ENCODE data around the gene ISY1.
"Not testable (repeated sequence)": the region's sequence is repeated elsewhere in the genome, so short reads cannot be mapped to it uniquely, and the experiment has no call there.

ISY1 gene

DNA sequence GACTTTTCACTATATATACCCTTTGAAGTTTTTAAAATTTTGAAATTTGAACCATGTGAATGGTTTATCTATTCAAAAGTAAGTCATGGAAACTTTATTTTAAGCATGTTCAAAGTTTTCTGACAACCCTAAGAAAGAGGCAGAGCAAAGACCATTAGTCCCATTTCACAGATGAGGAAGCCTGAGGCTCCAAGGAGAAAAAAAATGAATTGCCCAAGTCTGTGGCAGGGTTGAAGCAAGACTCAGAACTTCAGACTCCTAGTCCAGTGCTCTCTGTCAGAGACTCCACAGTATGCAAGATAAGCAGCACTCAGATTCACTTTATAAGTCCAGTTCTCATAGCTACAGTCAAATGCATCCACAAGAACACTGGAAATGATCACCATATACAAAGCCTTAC lies 43.7 kb downstream of the ISY1 start:
- Histone ChIP-seq H3K27ac (ENCODE audit: low read length) (no peak overlapping the region), H3K4me3 (ENCODE audit: low read depth in 1 of 2, low read length in 2 of 2) (no peak overlapping the region), H3K27me3 (ENCODE audit: low read depth, low read length) (no peaks in the 10 kb centered on the region), H3K9me3 (ENCODE audit: control insufficient read depth in 1 of 2, low read length in 2 of 2) (no peaks in the 10 kb centered on the region), H3K4me1 (ENCODE audit: control insufficient read depth in 1 of 2, insufficient read depth in 2 of 2, low read length in 2 of 2) (peaks cover 20% of the 10 kb centered on the region in 2 donors), H3K36me3 (ENCODE audit: control insufficient read depth in 1 of 2, insufficient read depth in 2 of 2, low read length in 2 of 2) (peaks cover 0 to 8% of the 10 kb centered on the region in 2 donors)

DNA sequence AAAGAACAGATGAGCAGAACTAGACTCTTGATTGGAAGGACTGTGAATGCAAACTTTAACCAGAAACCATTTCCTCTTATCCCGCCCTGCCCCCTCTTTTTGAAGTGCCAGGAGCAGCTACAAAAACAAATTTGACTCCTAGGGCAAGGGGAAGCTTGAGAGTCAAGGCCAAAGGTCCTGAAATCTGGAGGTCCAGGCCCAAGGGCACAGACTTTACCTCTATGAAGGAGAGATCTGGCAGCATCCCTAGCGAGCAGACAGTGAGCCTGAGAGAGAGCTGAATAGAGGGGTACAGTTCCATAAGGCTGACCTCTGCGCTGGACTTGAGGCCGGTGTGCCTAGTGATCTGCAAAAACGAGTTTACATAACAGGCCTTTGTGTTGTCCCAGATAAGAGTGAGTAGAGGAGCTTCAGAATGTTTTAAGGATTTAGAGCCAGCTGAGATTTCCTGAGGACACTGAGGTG lies 44.3 kb downstream of the ISY1 start:
- Histone ChIP-seq H3K27me3 (ENCODE audit: low read depth, low read length) (no peaks in the 10 kb centered on the region), H3K4me1 (ENCODE audit: control insufficient read depth in 1 of 2, insufficient read depth in 2 of 2, low read length in 2 of 2) (peaks cover 20% of the 10 kb centered on the region in 2 donors), H3K27ac (ENCODE audit: low read length) (no peak overlapping the region), H3K36me3 (ENCODE audit: control insufficient read depth in 1 of 2, insufficient read depth in 2 of 2, low read length in 2 of 2) (peaks cover 0 to 8% of the 10 kb centered on the region in 2 donors), H3K9me3 (ENCODE audit: control insufficient read depth in 1 of 2, low read length in 2 of 2) (no peaks in the 10 kb centered on the region), H3K4me3 (ENCODE audit: low read depth in 1 of 2, low read length in 2 of 2) (no peak overlapping the region)

DNA sequence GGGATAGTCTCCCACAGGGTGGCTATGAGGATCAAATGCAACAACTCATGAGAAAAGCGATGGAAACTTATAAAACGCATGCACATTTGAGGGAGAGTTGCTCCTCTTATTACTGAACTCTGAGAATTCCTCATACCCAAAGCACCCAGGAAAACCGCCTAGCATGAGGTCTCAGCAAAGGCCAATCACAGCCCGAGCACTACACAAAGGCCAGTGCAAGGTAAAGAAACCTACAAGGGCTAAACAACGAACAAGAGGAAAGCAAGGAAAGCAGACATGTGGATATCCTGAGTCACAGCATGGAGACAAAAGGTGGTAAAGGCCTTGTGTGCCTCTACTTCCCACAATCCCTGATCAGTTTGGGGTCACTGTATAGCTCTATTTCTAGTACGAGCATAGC lies 46.4 kb downstream of the ISY1 start:
- Histone ChIP-seq H3K27me3 (ENCODE audit: low read depth, low read length) (no peaks in the 10 kb centered on the region), H3K36me3 (ENCODE audit: control insufficient read depth in 1 of 2, insufficient read depth in 2 of 2, low read length in 2 of 2) (peaks cover 0 to 8% of the 10 kb centered on the region in 2 donors), H3K27ac (ENCODE audit: low read length) (no peak overlapping the region), H3K4me1 (ENCODE audit: control insufficient read depth in 1 of 2, insufficient read depth in 2 of 2, low read length in 2 of 2) (peaks cover 11 to 13% of the 10 kb centered on the region in 2 donors), H3K4me3 (ENCODE audit: low read depth in 1 of 2, low read length in 2 of 2) (no peak overlapping the region), H3K9me3 (ENCODE audit: control insufficient read depth in 1 of 2, low read length in 2 of 2) (no peaks in the 10 kb centered on the region)

DNA sequence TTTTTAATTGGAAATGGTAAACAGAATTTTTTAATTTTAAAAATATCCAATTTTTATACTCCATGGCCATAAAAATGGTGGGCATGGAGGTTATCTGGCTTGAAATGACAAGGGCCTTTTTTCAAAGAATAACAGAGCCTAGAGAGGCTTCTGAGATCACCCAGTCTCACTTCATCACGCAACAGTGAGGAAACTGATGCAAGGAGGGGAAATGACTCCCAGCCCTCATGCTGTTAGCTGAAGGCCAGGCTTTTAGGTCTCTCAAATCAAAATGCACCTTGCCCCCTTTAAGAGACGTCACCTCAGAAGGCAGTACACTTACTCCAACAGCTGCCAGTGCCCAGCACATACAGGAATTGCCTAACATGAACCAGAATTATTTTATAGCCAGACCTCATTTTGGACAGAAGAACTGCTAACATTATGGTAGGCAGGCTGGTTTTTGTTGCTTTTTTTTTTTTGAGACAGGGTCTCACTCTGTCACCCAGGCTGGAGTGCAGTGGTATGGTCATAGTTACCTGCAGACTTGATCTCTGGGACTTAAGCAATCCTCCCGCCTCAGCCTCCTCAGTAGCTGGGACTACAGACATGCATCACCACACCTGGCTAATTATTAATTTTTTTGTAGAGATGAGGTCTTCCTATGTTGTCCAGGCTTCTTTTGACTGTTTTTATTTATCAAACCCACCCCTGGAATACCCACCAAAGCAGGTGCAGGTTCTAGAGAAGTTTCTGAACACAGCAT lies 48.4 kb downstream of the ISY1 start:
- H3K9me3 ChIP-seq (ENCODE audit: control insufficient read depth in 1 of 2, low read length in 2 of 2), result no peaks in the 10 kb centered on the region
- H3K36me3 ChIP-seq (ENCODE audit: control insufficient read depth in 1 of 2, insufficient read depth in 2 of 2, low read length in 2 of 2), result peaks cover 3 to 8% of the 10 kb centered on the region in 2 donors
- peaks cover 6 to 9% of the 10 kb centered on the region in 2 donors for H3K4me1 ChIP-seq (ENCODE audit: control insufficient read depth in 1 of 2, insufficient read depth in 2 of 2, low read length in 2 of 2)
- H3K27ac ChIP-seq (ENCODE audit: low read length), result no peak overlapping the region
- no peaks in the 10 kb centered on the region for H3K27me3 ChIP-seq (ENCODE audit: low read depth, low read length)
- no peak overlapping the region for H3K4me3 ChIP-seq (ENCODE audit: low read depth in 1 of 2, low read length in 2 of 2)

DNA sequence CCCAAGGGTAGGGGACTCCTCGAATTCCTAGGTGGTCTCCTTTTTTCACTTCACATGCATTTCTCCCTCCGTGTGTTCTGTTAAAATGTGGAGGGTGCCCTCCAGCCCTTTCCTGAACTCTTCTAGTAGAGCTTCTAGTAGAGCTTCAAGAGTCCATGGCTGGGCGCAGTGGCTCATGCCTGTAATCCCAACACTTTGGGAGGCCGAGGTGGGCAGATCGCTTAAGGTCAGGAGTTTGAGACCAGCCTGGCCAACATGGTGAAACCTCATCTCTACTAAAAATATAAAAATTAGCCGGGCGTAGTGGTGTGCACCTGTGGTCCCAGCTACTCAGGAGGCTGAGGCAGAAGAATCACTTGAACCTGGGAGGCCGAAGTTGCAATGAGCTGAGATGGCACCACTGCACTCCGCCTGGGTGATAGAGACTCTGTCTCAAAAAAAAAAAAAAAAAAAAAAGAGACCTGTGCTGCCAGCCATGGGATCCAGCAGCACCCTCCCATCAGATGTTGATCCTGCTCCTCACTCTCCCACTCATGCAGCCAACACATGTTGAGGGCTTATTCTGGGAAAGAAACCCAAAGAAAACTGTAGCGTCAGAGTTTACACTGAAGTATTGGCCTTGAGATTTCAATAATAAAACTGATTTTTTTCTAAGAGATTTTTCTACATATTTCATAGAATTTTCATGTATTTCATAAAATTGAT lies 49.6 kb downstream of the ISY1 start:
- H3K27ac ChIP-seq (ENCODE audit: low read length); H3K27me3 ChIP-seq (ENCODE audit: low read depth, low read length); H3K4me1 ChIP-seq (ENCODE audit: control insufficient read depth in 1 of 2, insufficient read depth in 2 of 2, low read length in 2 of 2); H3K9me3 ChIP-seq (ENCODE audit: control insufficient read depth in 1 of 2, low read length in 2 of 2); H3K4me3 ChIP-seq (ENCODE audit: low read depth in 1 of 2, low read length in 2 of 2): not testable (repeated sequence)
- peaks cover 10 to 13% of the 10 kb centered on the region in 2 donors for H3K36me3 ChIP-seq (ENCODE audit: control insufficient read depth in 1 of 2, insufficient read depth in 2 of 2, low read length in 2 of 2)

DNA sequence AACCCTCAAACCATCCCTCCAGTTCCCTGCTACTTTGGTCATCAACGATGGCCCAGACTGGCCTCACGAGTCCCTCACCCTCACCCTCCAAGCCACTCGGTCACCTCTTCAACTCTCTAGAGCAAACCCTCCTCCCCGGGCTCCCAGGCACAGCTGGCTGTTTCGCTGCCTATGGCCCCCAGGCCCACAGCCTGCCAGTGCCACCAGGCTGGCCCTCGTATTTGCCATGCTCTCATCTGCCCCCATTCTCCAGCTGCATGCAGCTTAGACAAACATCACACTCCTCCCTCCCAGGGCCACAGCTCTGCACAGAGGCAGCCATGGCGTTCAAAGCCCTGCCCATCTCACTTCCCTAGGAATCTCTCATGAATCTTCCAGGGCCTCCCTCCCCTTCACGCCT lies 53.1 kb downstream of the ISY1 start:
- H3K4me3 ChIP-seq (ENCODE audit: low read depth in 1 of 2, low read length in 2 of 2), result no peak overlapping the region
- no peaks in the 10 kb centered on the region for H3K27me3 ChIP-seq (ENCODE audit: low read depth, low read length)
- no peaks in the 10 kb centered on the region for H3K9me3 ChIP-seq (ENCODE audit: control insufficient read depth in 1 of 2, low read length in 2 of 2)
- no peak overlapping the region for H3K27ac ChIP-seq (ENCODE audit: low read length)
- H3K4me1 ChIP-seq (ENCODE audit: control insufficient read depth in 1 of 2, insufficient read depth in 2 of 2, low read length in 2 of 2), result no peaks in the 10 kb centered on the region
- H3K36me3 ChIP-seq (ENCODE audit: control insufficient read depth in 1 of 2, insufficient read depth in 2 of 2, low read length in 2 of 2), result peaks cover 5 to 10% of the 10 kb centered on the region in 2 donors

DNA sequence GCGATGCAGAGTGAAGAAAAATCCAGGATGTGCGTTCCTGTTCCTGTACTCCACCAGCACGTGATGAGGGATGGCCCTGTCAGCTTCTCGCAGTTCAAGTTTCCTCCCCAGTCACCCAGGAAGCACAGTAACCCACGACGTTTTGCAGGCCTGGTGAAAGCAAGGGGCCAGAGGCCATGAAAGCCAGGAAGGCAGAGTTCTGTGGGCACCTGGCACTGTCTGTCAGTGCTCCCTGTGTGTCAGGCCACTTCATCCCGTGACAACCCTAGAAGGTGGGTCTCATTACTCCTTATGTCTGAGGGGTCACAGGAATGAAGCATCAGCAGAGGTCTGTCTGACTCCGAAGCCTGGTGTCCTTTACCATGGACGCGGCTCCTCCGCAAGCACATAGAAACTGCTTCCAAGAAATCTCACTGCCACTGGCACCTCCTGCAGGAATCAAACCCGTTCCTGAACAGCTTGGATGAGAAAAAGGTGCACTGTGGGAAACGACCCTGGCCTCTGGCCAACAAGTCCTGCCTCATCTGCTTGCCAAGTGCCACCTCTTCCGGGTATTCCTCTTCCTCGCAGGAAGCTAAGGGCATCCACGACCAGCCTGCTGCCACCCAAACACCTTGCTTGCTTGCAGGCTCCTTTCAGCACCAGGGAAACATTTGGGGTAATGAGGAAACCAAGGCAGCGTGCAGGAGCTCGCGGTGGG lies 53.8 kb downstream of the ISY1 start:
- no peak overlapping the region for H3K4me3 ChIP-seq (ENCODE audit: low read depth in 1 of 2, low read length in 2 of 2)
- no peaks in the 10 kb centered on the region for H3K4me1 ChIP-seq (ENCODE audit: control insufficient read depth in 1 of 2, insufficient read depth in 2 of 2, low read length in 2 of 2)
- no peaks in the 10 kb centered on the region for H3K27me3 ChIP-seq (ENCODE audit: low read depth, low read length)
- no peak overlapping the region for H3K27ac ChIP-seq (ENCODE audit: low read length)
- peaks cover 5 to 10% of the 10 kb centered on the region in 2 donors for H3K36me3 ChIP-seq (ENCODE audit: control insufficient read depth in 1 of 2, insufficient read depth in 2 of 2, low read length in 2 of 2)
- no peaks in the 10 kb centered on the region for H3K9me3 ChIP-seq (ENCODE audit: control insufficient read depth in 1 of 2, low read length in 2 of 2)

DNA sequence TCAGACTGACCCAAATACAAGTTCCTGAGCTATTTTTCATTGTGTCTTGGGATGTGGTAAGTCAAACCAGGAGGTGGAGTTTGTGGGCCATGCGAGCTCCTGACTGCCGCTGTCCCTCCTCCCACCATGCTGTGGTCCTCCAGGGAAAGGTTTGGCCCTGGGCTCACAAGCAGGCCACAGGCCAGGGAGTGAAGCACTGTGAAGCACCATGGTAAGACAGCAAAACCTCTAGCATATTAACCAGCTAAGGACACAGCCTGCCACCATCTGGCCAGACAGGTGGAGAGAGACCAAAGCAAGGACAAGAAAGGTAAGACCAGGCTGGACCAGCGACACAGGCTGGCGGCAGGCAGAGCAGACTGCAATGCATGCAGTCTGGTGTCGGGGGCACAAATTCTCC lies 54.5 kb downstream of the ISY1 start:
- Histone ChIP-seq H3K36me3 (ENCODE audit: control insufficient read depth in 1 of 2, insufficient read depth in 2 of 2, low read length in 2 of 2) (peaks cover 5 to 10% of the 10 kb centered on the region in 2 donors), H3K9me3 (ENCODE audit: control insufficient read depth in 1 of 2, low read length in 2 of 2) (no peaks in the 10 kb centered on the region), H3K27ac (ENCODE audit: low read length) (no peak overlapping the region), H3K4me3 (ENCODE audit: low read depth in 1 of 2, low read length in 2 of 2) (no peak overlapping the region), H3K27me3 (ENCODE audit: low read depth, low read length) (no peaks in the 10 kb centered on the region), H3K4me1 (ENCODE audit: control insufficient read depth in 1 of 2, insufficient read depth in 2 of 2, low read length in 2 of 2) (no peaks in the 10 kb centered on the region)

DNA sequence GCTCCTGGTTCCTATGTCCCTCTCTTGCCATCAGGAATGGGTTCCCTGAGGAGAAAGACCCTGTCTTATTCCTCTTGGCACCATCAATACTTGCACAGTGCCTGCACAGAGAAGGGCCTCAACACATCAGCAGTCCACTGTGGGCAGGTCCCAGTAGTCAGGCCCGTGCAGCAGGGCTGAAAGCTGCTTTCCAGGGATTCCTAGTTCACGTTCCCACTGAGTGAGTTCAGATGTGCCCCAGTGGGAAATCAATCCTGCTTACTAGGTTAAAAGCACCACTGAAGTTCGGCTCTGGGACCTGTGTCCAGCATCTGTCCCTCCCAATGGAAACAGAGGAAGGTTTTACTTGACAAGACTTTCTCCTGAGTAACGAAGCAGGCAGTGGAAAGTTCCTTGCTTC lies 55.0 kb downstream of the ISY1 start:
- Histone ChIP-seq H3K4me1 (ENCODE audit: control insufficient read depth in 1 of 2, insufficient read depth in 2 of 2, low read length in 2 of 2) (no peaks in the 10 kb centered on the region), H3K36me3 (ENCODE audit: control insufficient read depth in 1 of 2, insufficient read depth in 2 of 2, low read length in 2 of 2) (peaks cover 5 to 10% of the 10 kb centered on the region in 2 donors), H3K9me3 (ENCODE audit: control insufficient read depth in 1 of 2, low read length in 2 of 2) (no peaks in the 10 kb centered on the region), H3K4me3 (ENCODE audit: low read depth in 1 of 2, low read length in 2 of 2) (no peak overlapping the region), H3K27me3 (ENCODE audit: low read depth, low read length) (no peaks in the 10 kb centered on the region), H3K27ac (ENCODE audit: low read length) (no peak overlapping the region)

DNA sequence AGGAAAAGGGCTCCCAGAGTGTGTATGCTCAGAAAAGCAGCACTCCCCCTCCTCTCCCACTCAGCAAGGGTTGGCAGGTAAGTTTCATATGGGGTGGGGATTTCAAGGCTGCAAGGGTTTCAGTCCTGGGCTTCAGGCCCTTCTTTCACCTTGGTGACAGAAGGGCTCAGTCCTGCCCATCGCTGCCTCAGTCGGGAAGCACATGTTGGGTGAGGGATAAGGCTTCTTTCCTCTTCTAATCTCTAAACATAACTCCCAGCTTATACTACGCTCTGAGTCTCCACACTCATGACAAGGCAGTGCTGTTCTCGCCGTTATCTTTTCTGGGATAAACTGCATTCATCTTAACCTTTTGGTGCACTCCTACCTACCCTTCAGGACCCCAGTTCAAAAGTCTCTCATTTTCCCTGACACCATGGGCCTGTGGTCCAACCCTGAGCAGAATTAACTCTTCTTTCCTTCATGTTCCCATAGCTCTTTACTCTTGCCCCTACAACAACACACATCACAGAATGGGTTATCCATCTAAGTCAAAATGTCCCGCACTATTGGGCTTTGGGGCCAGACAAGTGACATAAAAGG lies 56.3 kb downstream of the ISY1 start:
- H3K9me3 ChIP-seq (ENCODE audit: control insufficient read depth in 1 of 2, low read length in 2 of 2), result no peaks in the 10 kb centered on the region
- H3K27ac ChIP-seq (ENCODE audit: low read length), result no peak overlapping the region

DNA sequence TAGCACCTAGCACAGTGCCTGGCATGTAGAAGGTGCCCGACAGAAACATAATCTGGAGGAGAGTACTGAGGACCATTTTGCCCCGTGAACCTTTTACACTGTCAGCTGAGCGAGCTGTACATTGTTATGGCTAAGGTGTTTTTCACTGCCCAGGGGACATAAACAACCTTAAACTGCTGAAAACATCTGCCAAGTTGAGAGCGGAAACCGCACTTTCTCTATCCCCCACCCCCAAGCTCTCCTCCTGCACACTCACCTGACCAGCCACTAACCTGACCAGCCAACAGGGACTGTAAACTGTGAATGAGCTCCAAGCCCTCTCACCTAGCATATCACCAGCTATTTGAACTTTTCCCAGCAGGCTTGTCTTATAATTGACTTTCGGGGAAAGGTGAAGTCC lies 56.8 kb downstream of the ISY1 start:
- no peaks in the 10 kb centered on the region for H3K4me1 ChIP-seq (ENCODE audit: control insufficient read depth in 1 of 2, insufficient read depth in 2 of 2, low read length in 2 of 2)
- H3K4me3 ChIP-seq (ENCODE audit: low read depth in 1 of 2, low read length in 2 of 2), result no peak overlapping the region
- H3K9me3 ChIP-seq (ENCODE audit: control insufficient read depth in 1 of 2, low read length in 2 of 2), result no peaks in the 10 kb centered on the region
- peaks cover 5 to 10% of the 10 kb centered on the region in 2 donors for H3K36me3 ChIP-seq (ENCODE audit: control insufficient read depth in 1 of 2, insufficient read depth in 2 of 2, low read length in 2 of 2)
- H3K27ac ChIP-seq (ENCODE audit: low read length), result no peak overlapping the region
- H3K27me3 ChIP-seq (ENCODE audit: low read depth, low read length), result no peaks in the 10 kb centered on the region

More for the DNA sequence above, 56.3 kb downstream of the ISY1 start:
- Histone ChIP-seq H3K27me3 (ENCODE audit: low read depth, low read length) (no peaks in the 10 kb centered on the region), H3K4me1 (ENCODE audit: control insufficient read depth in 1 of 2, insufficient read depth in 2 of 2, low read length in 2 of 2) (no peaks in the 10 kb centered on the region), H3K4me3 (ENCODE audit: low read depth in 1 of 2, low read length in 2 of 2) (no peak overlapping the region), H3K36me3 (ENCODE audit: control insufficient read depth in 1 of 2, insufficient read depth in 2 of 2, low read length in 2 of 2) (peaks cover 5 to 10% of the 10 kb centered on the region in 2 donors)
